Tibial artery (tissue), 4 donors: Measurements from ENCODE around the gene NOTCH1.

Experiments
- DNase-seq, 2 donors: peaks; one replicate each; pipeline ENCODE4 v3.0.0-alpha.2; 2019
- H3K27ac ChIP-seq, 2 donors: fragments of 200-600 bp; sonication (generic) in 1 of 2; 1 replicate in 1 of 2; 2 replicates in 1 of 2; pipeline ENCODE4 v1.5.1; 2018 to 2019; ENCODE audit warnings: mild to moderate bottlenecking in 1 of 2
- H3K27me3 ChIP-seq, 2 donors: fragments of 200-600 bp; sonication (generic) in 1 of 2; one replicate each; pipeline versions ENCODE4 v1.5.1 to v1.6.0; 2016 to 2019
- H3K36me3 ChIP-seq, 3 donors: fragments of 200-600 bp; sonication (generic) in 2 of 3; one replicate each; pipeline ENCODE4 v1.5.1; 2016 to 2019; ENCODE audit warnings: mild to moderate bottlenecking in 2 of 3
- H3K4me1 ChIP-seq, 4 donors: fragments of 200-600 bp; sonication (generic) in 2 of 4; 1 replicate in 3 of 4; 2 replicates in 1 of 4; pipeline ENCODE4 v1.5.1; 2016 to 2019
- H3K4me3 ChIP-seq, 2 donors: fragments of 200-600 bp; sonication (generic) in 1 of 2; 1 replicate in 1 of 2; 2 replicates in 1 of 2; pipeline ENCODE4 v1.5.1; 2018 to 2019; ENCODE audit warnings: mild to moderate bottlenecking in 2 of 2
- H3K9me3 ChIP-seq, 3 donors: fragments of 200-600 bp; sonication (generic) in 1 of 3; one replicate each; pipeline ENCODE4 v1.5.1; 2016 to 2019
- CTCF ChIP-seq, 2 experiments: fragments of 200-600 bp in 1 of 2; fragments of 450-650 bp in 1 of 2; IDR thresholded peaks; one replicate each; pipeline ENCODE4 v1.5.1; 2017 to 2019; ENCODE audit warnings: antibody characterized with exemption in 2 of 2, mild to moderate bottlenecking in 1 of 2, moderate library complexity in 1 of 2
- intact Hi-C: fragments of 100-400 bp; cut with DNase I; formaldehyde crosslinking; loops from one replicate; pipeline ENCODE4 v1.15.0; 2023; ENCODE audit warnings: low total_unique reads

Gene NOTCH1

GRCh38 chr9:136485049-136486045, 60.5 kb downstream of the NOTCH1 start:
- intact Hi-C loops, result no loop called here
- no peak overlapping the region for H3K27ac ChIP-seq
- H3K4me1 ChIP-seq, result peaks cover 0 to 49% (median 44%) of the 10 kb centered on the region in 4 donors

GRCh38 chr9:136484153-136485048, 61.4 kb downstream of the NOTCH1 start:
- H3K27ac ChIP-seq, result peak overlapping the region; percentile 96 to 99
- intact Hi-C loops, result no loop called here
- peak overlapping the region; percentile 54 to 98 for H3K4me3 ChIP-seq
- no peak for TF ChIP-seq CTCF (IDR thresholded peaks at IDR 0.05)
- H3K9me3 ChIP-seq, result no peaks in the 10 kb centered on the region
- peaks cover 0 to 9% (median 0%) of the 10 kb centered on the region in 3 donors for H3K36me3 ChIP-seq
- H3K4me1 ChIP-seq, result peaks cover 0 to 52% (median 44%) of the 10 kb centered on the region in 4 donors
- no peaks in the 10 kb centered on the region for H3K27me3 ChIP-seq
- DNase-seq, result peak; percentile 33 to 77

More at GRCh38 chr9:136485049-136486045, 60.5 kb downstream of the NOTCH1 start:
- no peaks in the 10 kb centered on the region for H3K27me3 ChIP-seq
- H3K9me3 ChIP-seq, result no peaks in the 10 kb centered on the region
- DNase-seq, result peak; percentile 77 to 88
- peak; percentile 82 to 93 for TF ChIP-seq CTCF (IDR thresholded peaks at IDR 0.05)
- H3K36me3 ChIP-seq, result no peaks in the 10 kb centered on the region
- H3K4me3 ChIP-seq, result no peak overlapping the region

- peaks cover 0 to 50% (median 42%) of the 10 kb centered on the region in 4 donors for H3K4me1 ChIP-seq
- H3K36me3 ChIP-seq, result peaks cover 0 to 14% (median 0%) of the 10 kb centered on the region in 3 donors
- peak in 1 of 2 experiments; percentile 7 for TF ChIP-seq CTCF (IDR thresholded peaks at IDR 0.05)
- DNase-seq, result peak; percentile 84 to 95
- no peaks in the 10 kb centered on the region for H3K9me3 ChIP-seq
- H3K27me3 ChIP-seq, result no peaks in the 10 kb centered on the region
- peak overlapping the region; percentile 96 to 99 for H3K27ac ChIP-seq
- intact Hi-C loops, result no loop called here
- peak overlapping the region; percentile 54 to 98 for H3K4me3 ChIP-seq
Measured at GRCh38 chr9:136483589-136484152, 62.2 kb downstream of the NOTCH1 start.

- peak within 1 kb of the TSS; percentile 96 to 99 for H3K27ac ChIP-seq
- no peaks in the 10 kb centered on the region for H3K27me3 ChIP-seq
- H3K36me3 ChIP-seq, result peaks cover 0 to 18% (median under 1%) of the 10 kb centered on the region in 3 donors
- intact Hi-C loops, result no loop called here
- peak; percentile 99 for DNase-seq
- H3K4me1 ChIP-seq, result peaks cover 0 to 43% (median 35%) of the 10 kb centered on the region in 4 donors
- H3K9me3 ChIP-seq, result no peaks in the 10 kb centered on the region
- H3K4me3 ChIP-seq, result peak within 1 kb of the TSS; percentile 83 to 98
- no peak for TF ChIP-seq CTCF (IDR thresholded peaks at IDR 0.05)
Measured at GRCh38 chr9:136482793-136483588, 62.9 kb downstream of the NOTCH1 start, which contains the start of gene SEC16A. SEC16A (minus strand) TSS chr9:136483040; CDS start chr9:136477615, 5,425 bp downstream.
